Gastrocnemius medialis (tissue), 4 donors: ENCODE data around the gene RARB. TPM values are rescaled to one million over a fixed set of nuclear protein-coding genes. Genes with fewer than 3 reads are reported as not detected.

Experiments
- ATAC-seq, 2 donors: fragments of 150-250 bp; one replicate each; pipeline ENCODE4 v1.9.1; 2016
- DNase-seq, 2 donors: peaks; one replicate each; pipeline ENCODE4 v3.0.0-alpha.2; 2019
- H3K27ac ChIP-seq, 4 donors: fragments of 200-600 bp; sonication (generic); 1 replicate in 1 of 4; 2 replicates in 3 of 4; pipeline ENCODE4 v1.5.1; 2016 to 2018; ENCODE audit warnings: mild to moderate bottlenecking in 2 of 4, moderate library complexity in 1 of 4
- H3K27me3 ChIP-seq, 3 donors: fragments of 200-600 bp; sonication (generic) in 2 of 3; 1 replicate in 1 of 3; 2 replicates in 2 of 3; pipeline versions ENCODE4 v1.5.1 to v1.6.0; 2016 to 2019; ENCODE audit warnings: mild to moderate bottlenecking in 1 of 3, moderate library complexity in 1 of 3
- H3K36me3 ChIP-seq, 2 donors: fragments of 200-600 bp; sonication (generic) in 1 of 2; one replicate each; pipeline ENCODE4 v1.5.1; 2017 to 2018
- H3K4me1 ChIP-seq, 2 donors: fragments of 200-600 bp; sonication (generic) in 1 of 2; one replicate each; pipeline ENCODE4 v1.5.1; 2016 to 2017; ENCODE audit warnings: mild to moderate bottlenecking in 2 of 2
- H3K4me3 ChIP-seq, 4 donors: fragments of 200-600 bp; sonication (generic) in 3 of 4; 1 replicate in 1 of 4; 2 replicates in 3 of 4; pipeline ENCODE4 v1.5.1; 2016 to 2019; ENCODE audit warnings: mild to moderate bottlenecking in 2 of 4
- H3K9me3 ChIP-seq, 3 donors: fragments of 200-600 bp; sonication (generic) in 2 of 3; 1 replicate in 1 of 3; 2 replicates in 2 of 3; pipeline ENCODE4 v1.5.1; 2016 to 2019
- POLR2A ChIP-seq, 2 donors: fragments of 450-650 bp; IDR thresholded peaks; one replicate each; pipeline ENCODE4 v1.6.1; 2017; ENCODE audit warnings: antibody characterized with exemption in 2 of 2, mild to moderate bottlenecking in 2 of 2, moderate library complexity in 2 of 2
- in situ Hi-C, 4 donors: fragments of 200-750 bp; cut with MboI; loops; one replicate each; pipeline versions ENCODE4 v1.15.0 to v1.8.0; 2017; ENCODE audit warnings: low sequenced_read_pairs in 4 of 4
- intact Hi-C: fragments of 100-400 bp; cut with DNase I; formaldehyde crosslinking; loops from one replicate; pipeline ENCODE4 v1.15.1; 2023; ENCODE audit warnings: low total_unique reads
- total RNA-seq, 4 donors: library from RNA; depleted of rRNA; stranded (reverse); fragments of >200 nt; gene quantifications; one replicate each; pipeline versions ENCODE4 v1.1.0 to v1.2.3, GENCODE V29; 2016
- TF ChIP-seq, protein P1 (sequence below), 5 experiments: fragments of 450-650 bp in 3 of 5; fragments of 200-600 bp in 2 of 5; sonication (generic) in 2 of 5; IDR thresholded peaks in 4 of 5; conservative IDR thresholded peaks in 1 of 5; 1 replicate in 4 of 5; 2 replicates in 1 of 5; pipeline ENCODE4 v1.5.1; 2016 to 2019; ENCODE audit warnings: antibody characterized with exemption in 5 of 5, mild to moderate bottlenecking in 3 of 5, moderate library complexity in 3 of 5

The RARB gene
- total RNA-seq, 4 donors from 2014 or later = 1.2 to 3.0 (median 1.9) TPM

DNA sequence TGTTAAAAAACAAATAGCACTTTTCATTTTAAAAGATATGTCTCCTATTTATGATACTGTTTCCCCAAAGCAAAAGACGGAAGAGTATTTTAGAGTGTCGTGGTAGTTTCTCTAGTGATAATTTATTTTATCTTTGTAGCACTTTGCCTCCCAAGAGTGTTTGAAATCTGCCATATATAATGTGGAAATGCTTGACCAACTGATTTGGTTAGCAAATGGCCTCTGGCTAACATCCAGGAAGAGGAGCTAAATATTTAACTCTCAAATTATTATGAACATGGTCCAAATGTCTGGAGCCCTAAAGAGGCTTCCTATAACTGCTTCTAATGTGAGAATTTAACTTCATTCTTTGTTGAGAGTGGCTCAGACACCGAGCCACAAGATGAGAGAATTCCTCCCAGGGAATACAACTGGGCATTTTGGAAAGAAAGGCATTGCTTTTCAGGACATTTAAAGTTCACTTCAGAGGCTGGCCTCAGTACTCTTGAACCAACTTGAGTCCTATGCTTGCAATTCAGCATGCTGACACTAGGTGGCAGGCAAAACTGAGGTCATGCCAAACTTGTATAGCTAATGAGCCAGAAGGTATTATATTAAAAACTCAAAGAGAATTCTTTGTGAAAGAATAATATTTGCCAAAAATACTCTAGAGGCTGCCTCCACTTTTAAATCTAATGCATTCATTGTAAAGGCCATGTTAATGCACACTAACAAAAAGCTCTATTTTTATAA is 104.5 kb downstream of the RARB start:
- in situ Hi-C loops (no loop called here), intact Hi-C loops (no loop called here)
- DNase-seq (no peak), ATAC-seq (no peak)
- H3K27me3 ChIP-seq = no peaks in the 10 kb centered on the region
- TF ChIP-seq, protein P1, sequence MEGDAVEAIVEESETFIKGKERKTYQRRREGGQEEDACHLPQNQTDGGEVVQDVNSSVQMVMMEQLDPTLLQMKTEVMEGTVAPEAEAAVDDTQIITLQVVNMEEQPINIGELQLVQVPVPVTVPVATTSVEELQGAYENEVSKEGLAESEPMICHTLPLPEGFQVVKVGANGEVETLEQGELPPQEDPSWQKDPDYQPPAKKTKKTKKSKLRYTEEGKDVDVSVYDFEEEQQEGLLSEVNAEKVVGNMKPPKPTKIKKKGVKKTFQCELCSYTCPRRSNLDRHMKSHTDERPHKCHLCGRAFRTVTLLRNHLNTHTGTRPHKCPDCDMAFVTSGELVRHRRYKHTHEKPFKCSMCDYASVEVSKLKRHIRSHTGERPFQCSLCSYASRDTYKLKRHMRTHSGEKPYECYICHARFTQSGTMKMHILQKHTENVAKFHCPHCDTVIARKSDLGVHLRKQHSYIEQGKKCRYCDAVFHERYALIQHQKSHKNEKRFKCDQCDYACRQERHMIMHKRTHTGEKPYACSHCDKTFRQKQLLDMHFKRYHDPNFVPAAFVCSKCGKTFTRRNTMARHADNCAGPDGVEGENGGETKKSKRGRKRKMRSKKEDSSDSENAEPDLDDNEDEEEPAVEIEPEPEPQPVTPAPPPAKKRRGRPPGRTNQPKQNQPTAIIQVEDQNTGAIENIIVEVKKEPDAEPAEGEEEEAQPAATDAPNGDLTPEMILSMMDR (IDR thresholded peaks at IDR 0.05 in 4 of 5, conservative IDR thresholded peaks at IDR 0.05 in 1 of 5) = peak in 2 of 5 experiments; percentile 12 to 22
- no peak for TF ChIP-seq POLR2A (IDR thresholded peaks at IDR 0.05)
- no peak overlapping the region for H3K4me3 ChIP-seq
- no peaks in the 10 kb centered on the region for H3K36me3 ChIP-seq
- no peaks in the 10 kb centered on the region for H3K4me1 ChIP-seq
- H3K27ac ChIP-seq = no peak overlapping the region
- peaks cover 0 to 4% (median 0%) of the 10 kb centered on the region in 3 donors for H3K9me3 ChIP-seq

DNA sequence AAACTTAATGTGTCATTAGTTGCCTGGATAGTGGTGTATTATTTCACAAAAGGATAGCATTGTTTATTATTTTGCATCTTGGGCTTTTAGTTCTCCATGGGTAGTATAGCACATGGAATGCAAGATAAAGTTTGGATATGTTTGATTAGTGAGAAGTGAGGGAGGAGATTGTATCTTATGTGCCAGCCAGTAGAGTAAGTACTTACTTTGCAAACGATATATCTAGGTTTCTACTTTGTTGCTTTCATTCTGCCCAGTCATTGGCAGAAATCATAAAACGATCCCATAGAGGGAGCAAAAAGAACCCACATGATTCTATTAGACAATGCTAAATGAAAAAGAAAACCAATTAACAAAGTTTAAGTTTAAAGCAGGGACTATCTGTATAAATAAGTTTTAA is 105.3 kb downstream of the RARB start:
- Histone ChIP-seq H3K4me1 (no peaks in the 10 kb centered on the region), H3K36me3 (no peaks in the 10 kb centered on the region), H3K4me3 (no peak overlapping the region), H3K27me3 (no peaks in the 10 kb centered on the region), H3K9me3 (peaks cover 0 to 4% (median 0%) of the 10 kb centered on the region in 3 donors), H3K27ac (no peak overlapping the region)
- ATAC-seq (no peak), DNase-seq (no peak)
- TF ChIP-seq, protein P1 (IDR thresholded peaks at IDR 0.05 in 4 of 5, conservative IDR thresholded peaks at IDR 0.05 in 1 of 5) = no peak
- no peak for TF ChIP-seq POLR2A (IDR thresholded peaks at IDR 0.05)
- intact Hi-C loops (no loop called here), in situ Hi-C loops (no loop called here)

DNA sequence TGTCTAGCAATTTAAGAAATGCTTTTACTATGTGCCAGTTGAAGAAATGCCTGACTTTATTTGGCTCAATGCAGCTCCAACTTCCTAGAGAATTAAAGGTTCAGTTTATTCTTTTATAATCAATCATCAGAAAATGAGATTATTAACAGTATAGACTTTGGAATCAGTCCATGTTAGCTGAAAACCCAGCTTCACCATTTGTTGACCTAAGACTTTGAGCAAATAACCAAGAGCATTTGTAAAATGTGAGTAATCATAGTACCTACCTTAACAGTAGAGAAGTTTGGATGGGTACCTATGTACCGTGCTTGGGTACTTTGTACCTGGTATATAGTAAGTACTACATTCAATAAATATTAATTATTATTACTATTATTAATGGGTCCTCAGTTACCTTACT is 105.9 kb downstream of the RARB start:
- ATAC-seq (no peak), DNase-seq (no peak)
- H3K27ac ChIP-seq = no peak overlapping the region
- no peaks in the 10 kb centered on the region for H3K27me3 ChIP-seq
- no peaks in the 10 kb centered on the region for H3K4me1 ChIP-seq
- TF ChIP-seq, protein P1 (IDR thresholded peaks at IDR 0.05 in 4 of 5, conservative IDR thresholded peaks at IDR 0.05 in 1 of 5) = no peak
- no peak for TF ChIP-seq POLR2A (IDR thresholded peaks at IDR 0.05)
- H3K4me3 ChIP-seq = no peak overlapping the region
- in situ Hi-C loops (no loop called here), intact Hi-C loops (no loop called here)
- H3K36me3 ChIP-seq = no peaks in the 10 kb centered on the region
- H3K9me3 ChIP-seq = peaks cover 0 to 4% (median 0%) of the 10 kb centered on the region in 3 donors

DNA sequence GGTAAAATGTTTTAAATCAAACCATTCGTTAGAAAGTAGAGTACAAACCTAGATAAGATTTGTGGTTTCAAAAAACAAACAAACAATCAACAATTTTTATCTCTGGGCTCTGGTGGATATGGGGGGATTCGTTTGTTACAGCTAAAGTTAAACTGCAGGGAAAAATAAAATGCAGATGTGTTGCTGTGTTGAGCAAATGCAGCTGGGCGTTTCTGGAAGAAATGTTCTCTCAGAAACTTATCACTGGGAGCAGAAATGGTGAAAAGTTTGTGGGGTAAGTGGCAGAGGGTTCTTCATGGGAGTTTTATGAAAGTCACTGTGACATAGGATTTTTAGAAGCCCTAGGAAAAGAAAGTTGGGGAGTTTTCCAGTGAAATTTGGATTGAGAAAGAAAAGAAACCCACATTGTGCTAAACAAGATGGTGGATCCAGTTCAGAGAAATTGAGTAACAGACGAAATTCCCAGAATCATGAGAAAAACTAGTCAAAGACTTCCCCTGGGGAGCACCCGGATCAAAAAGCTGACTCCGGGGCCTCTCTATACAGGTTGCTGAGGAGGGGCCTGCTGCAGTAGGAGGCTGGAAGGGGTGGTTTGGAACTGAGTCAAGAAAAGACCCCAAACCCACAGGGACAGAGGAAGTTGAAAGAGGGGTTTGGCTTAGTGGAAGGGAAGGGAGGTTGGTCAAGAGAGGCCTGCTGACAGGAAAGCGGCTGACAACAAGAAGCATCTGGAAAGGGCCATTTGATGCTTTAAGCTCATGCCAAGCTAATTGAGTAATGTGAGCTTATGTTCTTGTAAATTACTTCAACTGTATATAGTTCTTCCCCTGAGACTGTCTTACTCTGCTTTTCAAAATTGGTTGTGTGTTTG is 108.7 kb downstream of the RARB start:
- H3K27ac ChIP-seq = no peak overlapping the region

More for the DNA sequence above, 108.7 kb downstream of the RARB start:
- intact Hi-C loops = no loop called here
- H3K36me3 ChIP-seq = no peaks in the 10 kb centered on the region
- H3K4me1 ChIP-seq = peaks cover 0 to 11% of the 10 kb centered on the region in 2 donors
- peaks cover 0 to 4% (median 0%) of the 10 kb centered on the region in 3 donors for H3K9me3 ChIP-seq
- H3K4me3 ChIP-seq = no peak overlapping the region
- DNase-seq (no peak), ATAC-seq (no peak)
- TF ChIP-seq POLR2A (IDR thresholded peaks at IDR 0.05) = no peak
- TF ChIP-seq, protein P1 (IDR thresholded peaks at IDR 0.05 in 4 of 5, conservative IDR thresholded peaks at IDR 0.05 in 1 of 5) = no peak
- in situ Hi-C loops = no loop called here
- H3K27me3 ChIP-seq = no peaks in the 10 kb centered on the region
